Activated CD4-positive, CD25-positive, alpha-beta regulatory T cell treated with anti-CD3 and anti-CD28 coated beads, Interleukin-2, amount 50 U/mL, for 24 hours (primary cell): ENCODE measurements around the gene CRIM1.

Experiments
- ATAC-seq, 2 donors: fragments of 150-1000 bp; cut with Tn5 transposase; one replicate each; pipeline ENCODE4 v1.10.0; 2021; ENCODE audit warnings: mild to moderate bottlenecking in 1 of 2, moderate library complexity in 1 of 2

The CRIM1 gene

GRCh38 chr2:36584148-36584794 lies 228.7 kb downstream of the CRIM1 start:
- ATAC-seq = no peak

GRCh38 chr2:36586672-36587071 lies 231.1 kb downstream of the CRIM1 start:
- no peak for ATAC-seq

GRCh38 chr2:36587101-36587500 lies 231.5 kb downstream of the CRIM1 start:
- no peak for ATAC-seq

GRCh38 chr2:36587556-36587955 lies 232.0 kb downstream of the CRIM1 start:
- peak; percentile 46 to 49 for ATAC-seq

GRCh38 chr2:36589230-36589630 lies 233.7 kb downstream of the CRIM1 start:
- no peak for ATAC-seq

GRCh38 chr2:36594849-36595248 lies 239.3 kb downstream of the CRIM1 start:
- no peak for ATAC-seq

- no peak for ATAC-seq
Observed at GRCh38 chr2:36596397-36596796, 240.8 kb downstream of the CRIM1 start.

GRCh38 chr2:36597003-36597531 lies 241.5 kb downstream of the CRIM1 start:
- no peak for ATAC-seq

GRCh38 chr2:36597532-36598377 lies 242.2 kb downstream of the CRIM1 start, which contains the start of gene FEZ2:
FEZ2 (minus strand) TSS chr2:36598168; CDS start chr2:36598142, 26 bp downstream.
- ATAC-seq = peak; percentile 92
